Nephron (organoid): ENCODE measurements around the gene AGAP3.

Experiments used
- H3K27ac Mint-ChIP-seq, 3 experiments: 2 replicates each; pipeline ENCODE4 v1.8.0; 2020; ENCODE audit warnings: mixed read lengths in 3 of 3, mild to moderate bottlenecking in 2 of 3, moderate library complexity in 1 of 3
- H3K27me3 Mint-ChIP-seq: 2 replicates; pipeline ENCODE4 v1.8.0; 2021; ENCODE audit warnings: low read depth, mild to moderate bottlenecking, moderate library complexity, mixed read lengths
- H3K36me3 Mint-ChIP-seq: 2 replicates; pipeline ENCODE4 v1.8.0; 2020; ENCODE audit warnings: low read depth, mixed read lengths
- H3K4me1 Mint-ChIP-seq: 2 replicates; pipeline ENCODE4 v1.8.0; 2020; ENCODE audit warnings: mixed read lengths
- H3K4me3 Mint-ChIP-seq, 3 experiments: 2 replicates each; pipeline ENCODE4 v1.8.0; 2020; ENCODE audit warnings: mild to moderate bottlenecking in 3 of 3, mixed read lengths in 3 of 3, moderate library complexity in 2 of 3
- H3K9me3 Mint-ChIP-seq: 2 replicates; pipeline ENCODE4 v1.8.0; 2020; ENCODE audit warnings: mixed read lengths
- TF ChIP-seq, protein P1 (sequence below), 3 experiments: fragments of 200-600 bp; sonication (generic); IDR thresholded peaks; one replicate each; pipeline ENCODE4 v1.5.0; 2021; ENCODE audit warnings: antibody characterized with exemption in 3 of 3; ENCODE audit not compliant: unreplicated experiment in 3 of 3

Gene AGAP3

DNA sequence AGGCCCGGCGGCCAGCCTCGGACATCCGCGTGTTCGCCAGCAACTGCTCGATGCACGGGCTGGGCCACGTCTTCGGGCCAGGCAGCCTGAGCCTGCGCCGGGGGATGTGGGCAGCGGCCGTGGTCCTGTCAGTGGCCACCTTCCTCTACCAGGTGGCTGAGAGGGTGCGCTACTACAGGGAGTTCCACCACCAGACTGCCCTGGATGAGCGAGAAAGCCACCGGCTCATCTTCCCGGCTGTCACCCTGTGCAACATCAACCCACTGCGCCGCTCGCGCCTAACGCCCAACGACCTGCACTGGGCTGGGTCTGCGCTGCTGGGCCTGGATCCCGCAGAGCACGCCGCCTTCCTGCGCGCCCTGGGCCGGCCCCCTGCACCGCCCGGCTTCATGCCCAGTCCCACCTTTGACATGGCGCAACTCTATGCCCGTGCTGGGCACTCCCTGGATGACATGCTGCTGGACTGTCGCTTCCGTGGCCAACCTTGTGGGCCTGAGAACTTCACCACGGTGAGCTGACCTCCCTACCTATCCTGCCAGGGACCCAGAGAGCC is 37.3 kb upstream of the AGAP3 start:
- H3K36me3 Mint-ChIP-seq, result no peaks in the 10 kb centered on the region
- no peak overlapping the region for H3K4me3 Mint-ChIP-seq
- peaks cover 16% of the 10 kb centered on the region for H3K27me3 Mint-ChIP-seq
- H3K4me1 Mint-ChIP-seq, result peaks cover 10% of the 10 kb centered on the region
- TF ChIP-seq, protein P1, sequence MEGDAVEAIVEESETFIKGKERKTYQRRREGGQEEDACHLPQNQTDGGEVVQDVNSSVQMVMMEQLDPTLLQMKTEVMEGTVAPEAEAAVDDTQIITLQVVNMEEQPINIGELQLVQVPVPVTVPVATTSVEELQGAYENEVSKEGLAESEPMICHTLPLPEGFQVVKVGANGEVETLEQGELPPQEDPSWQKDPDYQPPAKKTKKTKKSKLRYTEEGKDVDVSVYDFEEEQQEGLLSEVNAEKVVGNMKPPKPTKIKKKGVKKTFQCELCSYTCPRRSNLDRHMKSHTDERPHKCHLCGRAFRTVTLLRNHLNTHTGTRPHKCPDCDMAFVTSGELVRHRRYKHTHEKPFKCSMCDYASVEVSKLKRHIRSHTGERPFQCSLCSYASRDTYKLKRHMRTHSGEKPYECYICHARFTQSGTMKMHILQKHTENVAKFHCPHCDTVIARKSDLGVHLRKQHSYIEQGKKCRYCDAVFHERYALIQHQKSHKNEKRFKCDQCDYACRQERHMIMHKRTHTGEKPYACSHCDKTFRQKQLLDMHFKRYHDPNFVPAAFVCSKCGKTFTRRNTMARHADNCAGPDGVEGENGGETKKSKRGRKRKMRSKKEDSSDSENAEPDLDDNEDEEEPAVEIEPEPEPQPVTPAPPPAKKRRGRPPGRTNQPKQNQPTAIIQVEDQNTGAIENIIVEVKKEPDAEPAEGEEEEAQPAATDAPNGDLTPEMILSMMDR (IDR thresholded peaks at IDR 0.05; ENCODE audit: unreplicated experiment in 3 of 3), result no peak
- no peak overlapping the region for H3K27ac Mint-ChIP-seq
- no peaks in the 10 kb centered on the region for H3K9me3 Mint-ChIP-seq

- Mint-ChIP-seq H3K36me3 (peaks cover 5% of the 10 kb centered on the region), H3K27ac (no peak overlapping the region), H3K4me3 (no peak overlapping the region), H3K27me3 (peaks cover 19% of the 10 kb centered on the region), H3K9me3 (no peaks in the 10 kb centered on the region), H3K4me1 (peaks cover 10% of the 10 kb centered on the region)
- TF ChIP-seq, protein P1 (IDR thresholded peaks at IDR 0.05; ENCODE audit: unreplicated experiment in 3 of 3), result no peak
Observed at GRCh38 chr7:151051108-151051507, 35.2 kb upstream of the AGAP3 start.

- Mint-ChIP-seq H3K27me3 (peaks cover 31% of the 10 kb centered on the region), H3K9me3 (no peaks in the 10 kb centered on the region), H3K36me3 (peaks cover 5% of the 10 kb centered on the region), H3K4me3 (no peak overlapping the region), H3K27ac (no peak overlapping the region), H3K4me1 (peaks cover 16% of the 10 kb centered on the region)
- TF ChIP-seq, protein P1 (IDR thresholded peaks at IDR 0.05; ENCODE audit: unreplicated experiment in 3 of 3), result no peak
Observed at GRCh38 chr7:151053096-151053495, 33.2 kb upstream of the AGAP3 start.

- TF ChIP-seq, protein P1 (IDR thresholded peaks at IDR 0.05; ENCODE audit: unreplicated experiment in 3 of 3), result no peak
- H3K36me3 Mint-ChIP-seq, result peaks cover 5% of the 10 kb centered on the region
- H3K4me1 Mint-ChIP-seq, result peaks cover 19% of the 10 kb centered on the region
- H3K4me3 Mint-ChIP-seq, result no peak overlapping the region
- no peak overlapping the region for H3K27ac Mint-ChIP-seq
- no peaks in the 10 kb centered on the region for H3K9me3 Mint-ChIP-seq
- H3K27me3 Mint-ChIP-seq, result peaks cover 27% of the 10 kb centered on the region
Observed at GRCh38 chr7:151053751-151054150, 32.5 kb upstream of the AGAP3 start.

DNA sequence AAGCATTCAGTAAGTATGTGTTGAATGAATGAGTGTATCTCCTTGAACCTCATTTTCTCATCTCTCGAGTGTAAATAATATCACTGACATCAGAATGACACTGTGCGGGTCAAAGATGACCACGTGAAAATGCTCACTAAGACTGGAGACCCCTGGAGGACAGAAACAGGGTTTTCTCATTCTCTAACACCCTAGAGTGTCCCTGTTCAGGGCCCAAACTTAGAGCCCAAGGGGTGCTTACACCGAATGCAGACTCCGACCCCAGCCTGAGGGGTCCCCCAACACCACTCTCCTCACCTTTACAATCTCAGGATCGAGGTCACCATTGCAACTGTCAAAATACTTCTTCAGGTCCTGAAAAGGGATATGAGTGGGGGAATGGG is 30.0 kb upstream of the AGAP3 start:
- H3K27ac Mint-ChIP-seq, result no peak overlapping the region

More for the DNA sequence above, 30.0 kb upstream of the AGAP3 start:
- Mint-ChIP-seq H3K36me3 (peaks cover 5% of the 10 kb centered on the region), H3K4me3 (peak overlapping the region; percentile 94 to 95 (median 94)), H3K9me3 (no peaks in the 10 kb centered on the region), H3K27me3 (peaks cover 15% of the 10 kb centered on the region), H3K4me1 (peaks cover 30% of the 10 kb centered on the region)
- TF ChIP-seq, protein P1 (IDR thresholded peaks at IDR 0.05; ENCODE audit: unreplicated experiment in 3 of 3), result no peak
